T-helper 9 cell (primary cell): Measurements from ENCODE around the gene TCF7.

Source experiments
- DNase-seq: peaks from one replicate; pipeline ENCODE4 v3.0.0-alpha.2; 2020

Gene TCF7

GRCh38 chr5:134131578-134132350 is 17.3 kb downstream of the TCF7 start:
- no peak for DNase-seq

GRCh38 chr5:134132372-134133187 is 18.1 kb downstream of the TCF7 start:
- peak; percentile 79 for DNase-seq

- DNase-seq = peak; percentile 0
These were observed 18.9 kb downstream of the TCF7 start for GRCh38 chr5:134133188-134133994.

GRCh38 chr5:134133995-134134541 is 19.6 kb downstream of the TCF7 start:
- DNase-seq = peak; percentile 1

GRCh38 chr5:134135091-134135655 is 20.7 kb downstream of the TCF7 start:
- no peak for DNase-seq

GRCh38 chr5:134136221-134136631 is 21.7 kb downstream of the TCF7 start:
- DNase-seq = peak; percentile 4

- DNase-seq = peak; percentile 0
These were observed 22.3 kb downstream of the TCF7 start for GRCh38 chr5:134136771-134137170.

- peak; percentile 0 for DNase-seq
These were observed 24.2 kb downstream of the TCF7 start for GRCh38 chr5:134138416-134139376.

- DNase-seq = no peak
These were observed 24.9 kb downstream of the TCF7 start for GRCh38 chr5:134139377-134139851.

- DNase-seq = no peak
These were observed 25.5 kb downstream of the TCF7 start for GRCh38 chr5:134139891-134140469.

GRCh38 chr5:134140530-134141201 is 26.2 kb downstream of the TCF7 start:
- DNase-seq = peak; percentile 47

GRCh38 chr5:134141331-134142050 is 27.0 kb downstream of the TCF7 start:
- no peak for DNase-seq

- DNase-seq = no peak
These were observed 27.6 kb downstream of the TCF7 start for GRCh38 chr5:134142052-134142451.

GRCh38 chr5:134142806-134143205 is 28.3 kb downstream of the TCF7 start:
- no peak for DNase-seq

GRCh38 chr5:134143431-134143830 is 28.9 kb downstream of the TCF7 start:
- no peak for DNase-seq

- DNase-seq = no peak
These were observed 29.8 kb downstream of the TCF7 start for GRCh38 chr5:134143944-134144941.

GRCh38 chr5:134145041-134145757 is 30.7 kb downstream of the TCF7 start:
- DNase-seq = no peak
